NCI-H128 (cell line): ENCODE measurements around the gene CD8B2.
"Not testable (repeated sequence)": the region's sequence is repeated elsewhere in the genome, so short reads cannot be mapped to it uniquely, and the experiment has no call there.

Source experiments
- DNase-seq: peaks from one replicate; lab custom pipeline; 2025; ENCODE audit not compliant: unreplicated experiment; lab: John Stamatoyannopoulos, UW

CD8B2 gene

GRCh38 chr2:106511476-106511901 lies 24.3 kb downstream of the CD8B2 start:
- DNase-seq = not testable (repeated sequence)

- DNase-seq = not testable (repeated sequence)
These were observed 24.8 kb downstream of the CD8B2 start for GRCh38 chr2:106511934-106512333.

GRCh38 chr2:106513391-106513790 lies 26.2 kb downstream of the CD8B2 start:
- not testable (repeated sequence) for DNase-seq

GRCh38 chr2:106514827-106515226 lies 27.7 kb downstream of the CD8B2 start:
- DNase-seq = not testable (repeated sequence)

- no peak for DNase-seq
These were observed 29.3 kb downstream of the CD8B2 start for GRCh38 chr2:106516436-106516835.

- DNase-seq = no peak
These were observed 29.7 kb downstream of the CD8B2 start for GRCh38 chr2:106516864-106517263.

- no peak for DNase-seq
These were observed 30.2 kb downstream of the CD8B2 start for GRCh38 chr2:106517329-106517728.

GRCh38 chr2:106519767-106520166 lies 32.6 kb downstream of the CD8B2 start:
- no peak for DNase-seq

- no peak for DNase-seq
These were observed 33.9 kb downstream of the CD8B2 start for GRCh38 chr2:106521016-106521415.

GRCh38 chr2:106523976-106524665 lies 37.0 kb downstream of the CD8B2 start:
- DNase-seq = no peak

GRCh38 chr2:106530866-106531265 lies 43.7 kb downstream of the CD8B2 start:
- DNase-seq = no peak

GRCh38 chr2:106531676-106532214 lies 44.6 kb downstream of the CD8B2 start:
- DNase-seq = no peak

- DNase-seq = no peak
These were observed 45.1 kb downstream of the CD8B2 start for GRCh38 chr2:106532236-106532635.

- DNase-seq = no peak
These were observed 47.3 kb downstream of the CD8B2 start for GRCh38 chr2:106534471-106534870.

GRCh38 chr2:106536490-106536889 lies 49.3 kb downstream of the CD8B2 start:
- DNase-seq = peak; percentile 16

- no peak for DNase-seq
These were observed 49.9 kb downstream of the CD8B2 start for GRCh38 chr2:106537047-106537446.

GRCh38 chr2:106537791-106538191 lies 50.6 kb downstream of the CD8B2 start:
- no peak for DNase-seq

GRCh38 chr2:106540886-106541285 lies 53.7 kb downstream of the CD8B2 start:
- DNase-seq = no peak

- DNase-seq = no peak
These were observed 54.2 kb downstream of the CD8B2 start for GRCh38 chr2:106541333-106541732.

GRCh38 chr2:106542746-106543359 lies 55.7 kb downstream of the CD8B2 start:
- peak; percentile 72 for DNase-seq

GRCh38 chr2:106545007-106545406 lies 57.8 kb downstream of the CD8B2 start:
- DNase-seq = no peak

GRCh38 chr2:106546391-106546990 lies 59.3 kb downstream of the CD8B2 start:
- DNase-seq = no peak
